ENCODE data around the gene SPTSSA.

- no peak for TF ChIP-seq CTCF (IDR thresholded peaks at IDR 0.05 in 2 of 3, conservative IDR thresholded peaks at IDR 0.05 in 1 of 3; ENCODE audit: control insufficient read depth in 2 of 3, extremely low read depth in 1 of 3, insufficient read depth in 1 of 3, low read depth in 3 of 3, low read length in 3 of 3)
- TF ChIP-seq, protein P1, sequence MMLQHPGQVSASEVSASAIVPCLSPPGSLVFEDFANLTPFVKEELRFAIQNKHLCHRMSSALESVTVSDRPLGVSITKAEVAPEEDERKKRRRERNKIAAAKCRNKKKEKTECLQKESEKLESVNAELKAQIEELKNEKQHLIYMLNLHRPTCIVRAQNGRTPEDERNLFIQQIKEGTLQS (IDR thresholded peaks at IDR 0.05; ENCODE audit: borderline replicate concordance, extremely low read depth, low read depth, low read length), result no peak
- no peak for TF ChIP-seq RCOR1 (conservative IDR thresholded peaks at IDR 0.05; ENCODE audit: low read depth, low read length)
- TF ChIP-seq POLR2AphosphoS2 (IDR thresholded peaks at IDR 0.05; ENCODE audit: low read depth, low read length), result no peak
- no peak for TF ChIP-seq POLR2A (IDR thresholded peaks at IDR 0.05; ENCODE audit: low read depth, low read length)
- no peak for TF ChIP-seq RB1 (IDR thresholded peaks at IDR 0.05; ENCODE audit: borderline replicate concordance)
- no peak for TF ChIP-seq MTA3 (IDR thresholded peaks at IDR 0.05; ENCODE audit: borderline replicate concordance, low read length)
- TF ChIP-seq GABPA (IDR thresholded peaks at IDR 0.05; ENCODE audit: low read depth), result no peak
Observed at GRCh38 chr14:34479694-34480093, 17.7 kb upstream of the SPTSSA start.
